Endothelial cell (in vitro differentiated cells): ENCODE results near the gene RBM41. TPM values are rescaled to one million over a fixed set of nuclear protein-coding genes. Genes with fewer than 3 reads are reported as not detected.

ENCODE experiments used
- DNase-seq: peaks from one replicate; pipeline ENCODE4 v3.0.0; 2021; ENCODE audit warnings: low spot score
- H3K27ac Mint-ChIP-seq: one replicate; pipeline ENCODE4 v1.8.0; 2021; ENCODE audit warnings: mixed read lengths, inconsistent platforms; ENCODE audit not compliant: unreplicated experiment
- H3K27me3 Mint-ChIP-seq: one replicate; pipeline ENCODE4 v1.8.0; 2021; ENCODE audit warnings: mild to moderate bottlenecking, moderate library complexity, mixed read lengths, inconsistent platforms; ENCODE audit not compliant: unreplicated experiment
- H3K36me3 Mint-ChIP-seq: one replicate; pipeline ENCODE4 v1.8.0; 2021; ENCODE audit warnings: mild to moderate bottlenecking, low read depth, mixed read lengths, inconsistent platforms; ENCODE audit not compliant: unreplicated experiment
- H3K4me1 Mint-ChIP-seq: one replicate; pipeline ENCODE4 v1.8.0; 2021; ENCODE audit warnings: mild to moderate bottlenecking, mixed read lengths, inconsistent platforms; ENCODE audit not compliant: unreplicated experiment
- H3K4me3 Mint-ChIP-seq: one replicate; pipeline ENCODE4 v1.8.0; 2021; ENCODE audit warnings: mild to moderate bottlenecking, mixed read lengths, inconsistent platforms; ENCODE audit not compliant: unreplicated experiment
- H3K9me3 Mint-ChIP-seq: one replicate; pipeline ENCODE4 v1.8.0; 2021; ENCODE audit warnings: mixed read lengths, inconsistent platforms; ENCODE audit not compliant: unreplicated experiment
- total RNA-seq: library from RNA; stranded (reverse); fragmentation: NEBNext Ultra II Directional; extraction: Animal tissue kit (Norgen Biotek cat#: 25700); gene quantifications from one replicate; pipeline ENCODE4 v1.2.1, GENCODE V29; 2021; ENCODE audit not compliant: unreplicated experiment
- TF ChIP-seq, protein P1 (sequence below): fragments of 200-600 bp; sonication (generic); IDR thresholded peaks from one replicate; pipeline ENCODE4 v1.5.0; 2021; ENCODE audit warnings: antibody characterized with exemption; ENCODE audit not compliant: unreplicated experiment

RBM41 gene
- total RNA-seq, 1 donor from 2014 or later, result 19.5 TPM

DNA sequence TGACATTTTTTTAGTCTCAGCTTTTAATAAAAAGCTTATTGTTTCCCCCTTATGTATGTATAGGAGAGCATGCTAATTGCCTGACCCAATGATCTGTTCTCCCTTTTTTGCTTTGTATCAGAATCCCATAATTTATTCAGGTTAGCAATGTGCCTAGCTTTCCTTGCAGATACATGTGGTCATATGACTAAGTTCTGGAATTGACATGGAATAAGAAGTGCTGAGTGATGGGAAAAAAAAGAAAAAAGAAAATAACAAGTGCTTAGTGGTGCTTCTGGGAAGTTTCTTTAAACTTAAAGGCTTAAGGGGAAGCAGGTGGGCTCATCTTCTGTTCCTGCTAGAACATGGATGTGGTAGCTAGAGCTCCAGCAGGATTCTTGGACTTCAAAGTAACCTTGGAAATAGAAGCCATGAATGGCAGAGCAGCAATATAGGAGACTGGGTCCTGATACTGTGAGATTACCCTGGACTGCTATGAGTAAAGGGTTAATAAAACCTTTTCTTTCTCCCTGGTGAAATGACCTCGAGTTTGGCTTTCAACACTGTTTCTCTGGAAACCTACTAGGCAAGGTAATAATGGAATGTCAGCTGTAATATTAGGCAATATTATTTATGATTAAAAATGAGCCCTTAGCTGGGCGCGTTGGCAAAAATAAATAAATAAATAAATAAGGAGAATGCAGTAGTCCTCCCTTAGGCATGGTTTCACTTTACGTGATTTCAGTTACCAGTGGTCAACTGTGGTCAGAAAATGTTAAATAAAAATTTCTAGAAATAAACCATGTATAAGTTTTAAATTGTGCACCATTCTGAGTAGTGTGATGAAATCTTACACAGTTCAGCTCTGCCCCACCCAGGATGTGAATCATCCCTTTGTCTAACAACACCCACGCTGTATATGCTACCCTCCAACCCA, 16.7 kb upstream of the RBM41 start:
- Mint-ChIP-seq H3K9me3 (no peaks in the 10 kb centered on the region), H3K27me3 (no peaks in the 10 kb centered on the region), H3K4me3 (no peak overlapping the region), H3K36me3 (peaks cover 3% of the 10 kb centered on the region), H3K27ac (no peak overlapping the region), H3K4me1 (no peaks in the 10 kb centered on the region)
- no peak for DNase-seq
- TF ChIP-seq, protein P1, sequence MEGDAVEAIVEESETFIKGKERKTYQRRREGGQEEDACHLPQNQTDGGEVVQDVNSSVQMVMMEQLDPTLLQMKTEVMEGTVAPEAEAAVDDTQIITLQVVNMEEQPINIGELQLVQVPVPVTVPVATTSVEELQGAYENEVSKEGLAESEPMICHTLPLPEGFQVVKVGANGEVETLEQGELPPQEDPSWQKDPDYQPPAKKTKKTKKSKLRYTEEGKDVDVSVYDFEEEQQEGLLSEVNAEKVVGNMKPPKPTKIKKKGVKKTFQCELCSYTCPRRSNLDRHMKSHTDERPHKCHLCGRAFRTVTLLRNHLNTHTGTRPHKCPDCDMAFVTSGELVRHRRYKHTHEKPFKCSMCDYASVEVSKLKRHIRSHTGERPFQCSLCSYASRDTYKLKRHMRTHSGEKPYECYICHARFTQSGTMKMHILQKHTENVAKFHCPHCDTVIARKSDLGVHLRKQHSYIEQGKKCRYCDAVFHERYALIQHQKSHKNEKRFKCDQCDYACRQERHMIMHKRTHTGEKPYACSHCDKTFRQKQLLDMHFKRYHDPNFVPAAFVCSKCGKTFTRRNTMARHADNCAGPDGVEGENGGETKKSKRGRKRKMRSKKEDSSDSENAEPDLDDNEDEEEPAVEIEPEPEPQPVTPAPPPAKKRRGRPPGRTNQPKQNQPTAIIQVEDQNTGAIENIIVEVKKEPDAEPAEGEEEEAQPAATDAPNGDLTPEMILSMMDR, result no peak

DNA sequence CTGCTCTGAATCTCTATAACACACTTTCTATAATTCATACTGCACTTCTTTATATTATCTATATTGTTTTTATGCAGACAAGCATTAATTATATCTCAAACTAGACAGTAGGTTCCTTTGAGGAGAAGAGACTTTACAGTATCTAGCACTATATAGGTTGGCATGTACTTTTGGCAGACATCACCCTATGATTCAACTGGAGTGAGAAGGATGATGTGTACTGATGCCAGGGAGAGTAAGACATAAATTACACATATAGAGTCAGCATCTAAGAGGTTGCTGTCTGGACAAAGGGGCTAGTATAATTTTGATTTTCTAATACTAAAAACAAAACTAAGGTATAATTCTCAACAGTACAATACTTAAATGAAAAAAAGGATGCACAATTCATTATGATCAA, 5.1 kb upstream of the RBM41 start:
- DNase-seq, result no peak
- TF ChIP-seq, protein P1, result no peak
- H3K4me3 Mint-ChIP-seq, result no peak overlapping the region
- H3K27ac Mint-ChIP-seq, result no peak overlapping the region
- peaks cover 3% of the 10 kb centered on the region for H3K27me3 Mint-ChIP-seq
- no peaks in the 10 kb centered on the region for H3K4me1 Mint-ChIP-seq
- no peaks in the 10 kb centered on the region for H3K36me3 Mint-ChIP-seq
- H3K9me3 Mint-ChIP-seq, result no peaks in the 10 kb centered on the region

DNA sequence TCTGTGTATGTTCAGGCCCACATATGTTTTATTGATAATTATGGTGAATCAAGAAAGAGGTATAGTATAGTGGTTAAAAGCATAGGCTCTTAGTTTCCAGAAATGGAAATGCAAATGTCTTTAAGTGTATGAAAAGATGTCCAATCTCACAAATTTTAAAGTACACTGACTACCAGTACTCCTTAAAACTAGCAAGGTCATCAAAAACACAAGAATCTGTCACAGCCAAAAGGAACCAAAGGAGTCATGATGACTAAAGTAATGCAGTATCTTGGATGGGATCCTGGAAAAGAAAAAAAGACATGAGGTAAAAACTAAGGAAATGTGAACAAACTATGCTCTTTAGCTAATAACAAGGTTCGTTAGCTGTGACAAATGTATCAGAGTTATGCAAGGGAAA, 661 bp upstream of the RBM41 start:
- Mint-ChIP-seq H3K27ac (peak overlapping the region; percentile 57), H3K4me3 (peak overlapping the region; percentile 99), H3K9me3 (no peaks in the 10 kb centered on the region), H3K36me3 (peaks cover 11% of the 10 kb centered on the region), H3K27me3 (peaks cover 3% of the 10 kb centered on the region), H3K4me1 (peaks cover 7% of the 10 kb centered on the region)
- TF ChIP-seq, protein P1, result no peak
- no peak for DNase-seq

DNA sequence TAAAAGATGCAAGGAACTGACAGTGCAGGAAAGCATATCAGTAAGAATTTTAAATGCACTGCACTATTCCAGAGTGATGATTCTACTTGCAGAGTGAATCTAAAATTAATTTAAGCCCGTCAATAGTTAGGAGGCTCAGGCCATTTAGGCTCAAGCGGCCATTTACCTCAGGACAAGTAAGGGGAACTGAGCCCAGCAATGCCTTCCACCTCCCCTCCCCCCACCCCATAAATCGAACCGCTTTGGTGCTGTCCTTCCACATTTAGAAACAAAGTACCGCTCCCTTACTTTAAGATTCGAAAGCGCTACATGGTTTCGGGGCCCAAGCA, 665 bp downstream of the RBM41 start:
- peaks cover 20% of the 10 kb centered on the region for H3K36me3 Mint-ChIP-seq
- peaks cover 7% of the 10 kb centered on the region for H3K4me1 Mint-ChIP-seq
- DNase-seq, result no peak
- H3K9me3 Mint-ChIP-seq, result no peaks in the 10 kb centered on the region
- no peak overlapping the region for H3K27ac Mint-ChIP-seq
- peaks cover 3% of the 10 kb centered on the region for H3K27me3 Mint-ChIP-seq
- peak overlapping the region; percentile 99 for H3K4me3 Mint-ChIP-seq
- TF ChIP-seq, protein P1, result no peak

DNA sequence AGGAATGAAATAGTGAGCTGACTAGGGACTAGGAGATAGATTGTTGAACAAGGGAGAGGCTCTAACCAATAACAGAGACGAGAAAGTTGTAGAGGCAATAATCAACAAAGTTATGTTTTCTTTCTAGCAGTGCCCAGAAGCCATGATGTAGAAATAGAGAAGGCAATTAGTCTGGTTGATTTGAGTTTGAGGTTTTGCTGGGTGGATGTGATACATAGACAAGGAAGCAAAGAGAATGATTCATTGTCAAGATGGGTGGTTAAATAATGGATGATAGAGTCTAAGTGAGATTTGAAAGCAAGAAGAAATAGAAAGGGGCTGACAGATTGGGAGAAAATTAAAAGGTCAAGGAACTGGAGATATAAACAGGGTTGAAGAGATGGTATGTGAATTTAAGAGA, 11.2 kb downstream of the RBM41 start:
- Mint-ChIP-seq H3K27ac (peak overlapping the region; percentile 72), H3K27me3 (no peaks in the 10 kb centered on the region)
- DNase-seq, result no peak

More for the DNA sequence above, 11.2 kb downstream of the RBM41 start:
- H3K9me3 Mint-ChIP-seq, result no peaks in the 10 kb centered on the region
- peaks cover 8% of the 10 kb centered on the region for H3K4me1 Mint-ChIP-seq
- peaks cover 8% of the 10 kb centered on the region for H3K36me3 Mint-ChIP-seq
- TF ChIP-seq, protein P1, result no peak
- H3K4me3 Mint-ChIP-seq, result no peak overlapping the region
